ENCODE measurements around the gene TRAPPC6A.

The TRAPPC6A gene

DNA sequence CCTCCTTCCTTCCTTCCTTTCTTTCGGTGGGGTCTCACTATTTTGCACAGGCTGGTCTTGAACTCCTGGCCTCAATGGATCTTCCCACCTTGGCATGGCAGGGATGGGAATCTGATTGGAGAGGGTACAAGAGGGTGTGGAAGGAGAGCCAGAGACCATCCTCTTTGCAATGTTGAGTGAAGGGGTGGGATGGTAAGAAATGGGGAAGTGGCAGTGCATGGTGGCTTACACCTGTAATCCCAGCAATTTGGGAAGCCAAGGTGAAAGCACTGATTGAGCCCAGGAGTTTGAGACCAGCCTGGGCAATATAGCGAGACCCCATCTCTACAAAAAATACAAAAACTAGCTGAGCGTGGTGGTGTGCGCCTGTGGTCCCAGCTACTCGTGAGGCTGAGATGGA is 6.1 kb upstream of the TRAPPC6A start:
- DNase-seq: no peak

DNA sequence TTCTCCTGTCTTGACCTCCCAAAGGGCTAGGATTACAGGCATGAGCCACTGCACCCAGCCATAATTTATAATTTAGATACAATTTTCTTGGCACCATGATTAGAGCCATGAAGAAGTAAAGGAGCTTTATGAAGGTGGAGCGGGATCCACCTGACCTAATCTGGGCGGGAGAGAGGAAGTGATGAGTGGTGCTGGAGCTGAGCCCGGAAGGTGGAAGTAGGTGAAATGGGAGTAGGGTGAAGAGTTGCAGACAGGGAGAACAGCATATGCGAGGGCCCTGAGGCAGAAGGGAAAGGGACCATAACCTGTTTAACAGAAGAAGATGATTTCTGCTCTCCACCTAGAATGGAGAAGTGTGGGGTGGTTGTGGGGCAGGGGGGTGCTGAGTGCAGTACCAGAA is 4.7 kb upstream of the TRAPPC6A start:
- DNase-seq: no peak

DNA sequence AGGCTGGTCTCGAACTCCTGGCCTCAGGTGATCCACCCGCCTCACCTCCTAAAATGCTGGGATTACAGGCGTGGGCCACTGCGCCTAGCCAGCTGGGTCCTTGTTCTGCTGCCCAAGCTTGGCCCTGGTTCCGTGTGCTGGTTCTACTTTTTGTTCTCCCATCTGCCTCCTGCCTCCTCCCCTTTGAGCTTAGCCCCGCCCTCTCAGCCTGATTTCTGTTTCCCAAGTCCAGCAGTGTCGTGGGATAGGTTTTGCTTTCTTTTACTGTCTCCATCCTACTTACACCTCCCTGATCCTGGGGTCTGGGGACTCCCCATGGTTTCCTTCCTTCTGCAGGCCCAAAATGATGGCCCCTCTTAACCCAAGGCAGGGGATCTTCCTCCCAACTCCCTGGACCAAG is 2.9 kb upstream of the TRAPPC6A start:
- no peak for DNase-seq

DNA sequence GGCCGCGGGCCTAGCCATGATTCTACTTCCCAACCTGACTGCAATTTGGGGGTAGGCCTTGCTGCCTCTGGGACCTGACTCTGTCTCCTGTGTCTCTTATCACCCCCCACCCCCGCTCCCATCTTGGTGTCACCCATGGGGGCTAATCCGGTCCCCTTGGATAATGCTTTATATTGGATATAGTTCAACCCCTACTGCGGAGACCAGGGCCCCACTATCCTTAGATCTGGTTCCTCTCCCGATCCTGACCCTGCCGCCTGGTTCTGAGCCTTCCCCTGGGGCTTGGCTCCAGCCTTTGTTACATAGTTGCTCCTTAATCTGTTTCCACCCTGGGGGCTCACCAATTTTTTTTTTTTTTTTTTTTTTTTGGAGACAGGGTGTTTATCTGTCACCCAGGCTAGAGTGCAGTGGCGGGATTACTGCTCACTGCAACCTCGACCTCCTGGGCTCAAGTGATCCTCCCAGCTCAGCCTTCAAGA is 1.9 kb upstream of the TRAPPC6A start:
- no peak for DNase-seq

DNA sequence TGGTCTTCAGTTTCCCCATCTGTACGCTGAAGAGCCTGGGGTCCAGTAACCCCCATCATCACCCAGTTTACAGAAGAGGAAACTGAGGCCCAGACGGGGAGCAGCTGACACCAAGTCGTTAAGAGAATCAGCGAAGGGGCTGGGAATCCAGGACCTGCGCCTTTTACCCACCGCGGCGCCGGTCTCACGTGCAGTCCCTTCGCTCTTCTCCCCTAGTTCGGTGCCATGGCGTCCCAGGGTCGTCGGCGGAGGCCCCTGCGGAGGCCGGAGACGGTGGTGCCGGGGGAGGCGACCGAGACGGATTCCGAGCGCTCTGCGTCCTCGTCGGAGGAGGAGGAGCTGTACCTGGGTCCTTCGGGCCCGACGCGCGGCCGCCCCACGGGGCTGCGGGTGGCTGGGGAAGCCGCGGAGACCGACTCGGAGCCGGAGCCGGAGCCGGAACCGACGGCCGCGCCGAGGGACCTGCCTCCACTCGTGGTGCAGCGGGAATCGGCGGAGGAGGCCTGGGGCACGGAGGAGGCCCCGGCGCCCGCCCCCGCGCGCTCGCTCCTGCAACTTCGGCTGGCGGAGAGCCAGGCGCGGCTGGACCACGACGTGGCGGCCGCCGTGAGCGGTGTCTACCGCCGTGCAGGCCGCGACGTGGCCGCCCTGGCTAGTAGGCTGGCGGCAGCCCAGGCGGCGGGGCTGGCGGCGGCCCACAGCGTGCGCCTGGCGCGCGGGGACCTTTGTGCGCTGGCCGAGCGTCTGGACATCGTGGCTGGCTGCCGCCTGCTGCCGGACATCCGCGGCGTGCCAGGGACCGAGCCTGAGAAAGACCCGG is 1.2 kb upstream of the TRAPPC6A start:
- DNase-seq: no peak

DNA sequence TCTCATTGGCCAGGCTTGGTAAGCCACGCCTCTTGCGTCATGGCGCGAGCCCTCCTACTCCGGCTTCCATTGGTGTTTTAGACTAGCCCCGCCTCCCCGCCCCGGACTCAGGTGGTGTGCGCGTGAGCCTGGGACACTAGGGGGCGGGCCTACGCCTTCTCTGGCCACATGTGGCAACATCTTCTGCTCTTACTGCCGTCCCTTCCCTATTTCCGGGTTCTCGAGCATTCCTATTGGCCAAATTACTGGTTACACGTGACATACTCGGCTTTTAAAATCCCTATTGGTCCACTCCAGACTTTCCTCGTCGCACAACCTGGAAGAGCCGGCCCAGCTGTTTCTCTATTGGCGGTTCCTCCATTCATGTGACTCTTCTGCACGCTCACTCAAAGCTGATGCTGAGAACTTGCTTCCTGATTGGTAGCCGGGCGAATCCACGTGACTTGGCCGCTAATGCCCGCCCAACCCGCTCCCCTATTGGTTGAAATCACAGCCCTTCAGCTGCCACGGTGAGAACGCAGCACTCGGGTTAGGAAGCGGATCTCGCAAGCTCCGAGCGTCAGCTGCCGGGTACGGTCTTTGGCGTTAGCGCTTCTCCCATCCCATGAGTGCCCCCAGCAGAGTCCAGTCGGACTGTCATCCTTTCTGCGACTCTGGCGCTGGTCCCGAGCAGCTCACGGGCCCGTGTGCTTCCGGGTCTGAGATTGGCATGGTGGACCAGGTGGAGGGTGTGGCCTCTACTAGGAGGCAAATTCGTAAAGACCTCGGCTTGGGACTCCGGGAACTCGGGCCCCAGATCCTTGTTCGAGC is 430 bp upstream of the TRAPPC6A start, which contains the start of gene BLOC1S3:
TSS of gene BLOC1S3 (plus strand) at position 523 of the 810 bp plus-strand sequence. CDS start 513 bp downstream, outside the sequence.
- peak; percentile 100 for DNase-seq

DNA sequence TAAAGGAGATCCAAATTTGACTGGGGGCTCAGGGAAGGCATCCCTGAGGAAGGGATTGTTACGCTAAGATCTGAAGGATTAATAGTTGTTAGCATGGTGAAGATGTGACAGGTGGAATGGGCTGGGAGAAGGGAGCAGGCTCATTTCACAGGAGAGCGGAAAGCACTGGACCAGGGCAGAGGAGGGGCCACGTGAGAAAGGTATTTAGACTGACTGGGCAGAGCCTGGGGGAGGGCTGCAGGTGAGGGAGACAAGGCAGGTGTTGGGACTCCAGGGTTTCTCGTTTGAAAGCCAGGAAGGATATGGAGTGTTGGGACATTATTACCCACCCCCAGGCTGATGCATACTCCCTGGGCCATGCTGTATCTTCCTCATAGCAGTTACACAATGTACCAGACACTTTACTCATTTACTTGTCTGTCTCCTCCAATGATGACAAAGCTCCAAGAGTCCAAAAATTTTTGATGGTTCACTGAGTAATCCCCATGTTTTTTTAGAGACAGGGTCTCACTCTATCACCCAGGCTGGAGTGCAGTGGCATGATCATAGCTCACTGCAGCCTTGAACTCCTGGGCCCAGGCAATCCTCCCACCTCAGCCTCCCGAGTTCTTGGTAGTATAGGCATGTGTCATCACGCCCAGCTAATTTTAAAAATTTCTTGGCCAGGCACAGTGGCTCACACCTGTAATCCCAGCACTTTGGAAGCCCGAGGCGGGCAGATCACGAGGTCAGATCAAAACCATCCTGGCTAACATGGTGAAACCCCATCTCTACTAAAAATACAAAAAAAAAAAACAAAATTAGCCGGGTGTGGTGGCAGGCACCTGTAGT is 2.3 kb downstream of the TRAPPC6A start:
- no peak for DNase-seq

DNA sequence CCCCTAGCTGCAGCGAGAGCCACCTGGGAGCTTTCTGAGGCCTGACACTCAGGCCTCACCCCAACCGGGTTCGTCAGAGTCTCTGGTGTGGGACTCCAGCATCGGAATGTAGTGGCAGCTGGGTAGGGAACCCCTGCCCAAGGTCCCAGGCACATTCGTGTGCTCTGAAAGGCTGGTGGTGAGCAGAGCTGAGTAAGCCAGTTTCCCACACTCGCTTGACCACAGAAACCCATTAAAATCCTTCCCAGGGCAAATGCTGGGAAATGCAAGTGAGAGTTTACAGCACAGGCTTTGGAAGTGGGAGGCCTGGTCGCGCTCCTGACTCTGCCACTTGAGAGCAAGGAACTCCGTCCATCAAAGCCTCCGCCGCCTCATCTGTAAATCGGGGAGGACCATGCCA is 4.2 kb downstream of the TRAPPC6A start:
- no peak for DNase-seq

DNA sequence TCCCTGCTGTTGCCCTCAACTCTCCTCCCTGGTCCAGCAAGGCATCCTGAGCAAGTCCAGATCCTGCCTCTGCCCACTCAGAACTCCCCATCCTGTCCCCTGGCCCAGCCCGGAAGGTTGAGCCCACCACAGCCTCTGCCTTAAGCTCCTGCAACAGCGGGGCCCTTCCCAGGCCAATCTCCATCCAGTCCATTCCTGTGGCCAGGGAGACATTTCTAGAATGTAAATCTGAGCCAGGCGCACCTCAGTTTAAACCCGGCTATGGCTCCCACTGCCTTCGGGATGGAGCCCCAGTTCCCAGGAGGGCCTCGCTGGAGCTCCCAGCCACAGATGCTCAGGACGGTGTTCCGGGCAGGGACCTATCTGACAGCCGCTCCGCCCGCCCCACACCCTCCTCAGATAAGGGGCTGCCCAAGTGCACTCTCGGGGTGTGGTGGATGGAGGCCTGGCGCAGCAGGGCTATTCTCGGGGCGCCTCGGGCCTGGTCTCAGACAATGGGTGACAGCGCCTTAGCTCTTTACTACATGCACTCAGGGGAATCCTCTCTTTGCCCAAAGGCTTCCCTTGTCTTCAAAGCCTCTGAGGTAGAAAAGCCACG is 5.3 kb downstream of the TRAPPC6A start:
- no peak for DNase-seq

DNA sequence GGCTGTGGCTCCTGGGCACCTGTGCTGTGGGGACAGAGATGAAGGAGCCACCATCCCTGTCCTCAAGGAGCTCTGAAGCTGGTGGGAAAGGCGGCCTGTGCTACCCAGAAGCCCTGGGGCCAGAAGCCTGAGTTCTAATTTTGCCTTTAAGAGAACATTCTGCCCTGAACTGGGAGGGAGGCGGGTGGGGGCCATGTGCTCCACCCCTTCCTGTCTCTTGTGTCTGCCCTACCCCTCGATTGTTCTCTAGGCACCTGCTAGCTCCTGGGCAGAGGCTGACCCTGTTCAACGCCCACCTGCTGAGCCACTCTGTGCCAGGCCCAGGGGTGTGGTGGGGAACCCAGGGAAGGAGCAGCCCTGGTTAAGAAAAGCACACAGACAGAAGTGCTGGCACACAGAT is 5.9 kb downstream of the TRAPPC6A start:
- DNase-seq: peak; percentile 76

DNA sequence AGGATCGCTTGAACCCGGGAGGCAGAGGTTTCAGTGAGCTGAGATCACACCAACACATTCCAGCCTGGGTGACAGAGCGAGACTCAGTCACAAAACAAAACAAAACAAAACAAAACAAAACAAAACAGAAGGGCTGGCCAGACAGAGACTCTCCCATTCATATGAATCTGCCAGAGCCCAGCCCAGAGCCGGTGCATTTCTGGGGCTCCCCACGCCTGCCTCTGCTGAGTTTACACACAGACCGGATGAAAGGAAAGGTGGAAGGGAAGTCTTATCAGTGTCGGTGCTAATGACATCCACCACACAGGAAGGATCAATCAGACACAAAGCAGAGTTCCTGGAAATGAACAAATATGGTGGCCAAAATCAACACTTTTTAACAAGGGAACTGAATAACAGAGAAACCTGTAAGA is 6.8 kb downstream of the TRAPPC6A start:
- DNase-seq: no peak

DNA sequence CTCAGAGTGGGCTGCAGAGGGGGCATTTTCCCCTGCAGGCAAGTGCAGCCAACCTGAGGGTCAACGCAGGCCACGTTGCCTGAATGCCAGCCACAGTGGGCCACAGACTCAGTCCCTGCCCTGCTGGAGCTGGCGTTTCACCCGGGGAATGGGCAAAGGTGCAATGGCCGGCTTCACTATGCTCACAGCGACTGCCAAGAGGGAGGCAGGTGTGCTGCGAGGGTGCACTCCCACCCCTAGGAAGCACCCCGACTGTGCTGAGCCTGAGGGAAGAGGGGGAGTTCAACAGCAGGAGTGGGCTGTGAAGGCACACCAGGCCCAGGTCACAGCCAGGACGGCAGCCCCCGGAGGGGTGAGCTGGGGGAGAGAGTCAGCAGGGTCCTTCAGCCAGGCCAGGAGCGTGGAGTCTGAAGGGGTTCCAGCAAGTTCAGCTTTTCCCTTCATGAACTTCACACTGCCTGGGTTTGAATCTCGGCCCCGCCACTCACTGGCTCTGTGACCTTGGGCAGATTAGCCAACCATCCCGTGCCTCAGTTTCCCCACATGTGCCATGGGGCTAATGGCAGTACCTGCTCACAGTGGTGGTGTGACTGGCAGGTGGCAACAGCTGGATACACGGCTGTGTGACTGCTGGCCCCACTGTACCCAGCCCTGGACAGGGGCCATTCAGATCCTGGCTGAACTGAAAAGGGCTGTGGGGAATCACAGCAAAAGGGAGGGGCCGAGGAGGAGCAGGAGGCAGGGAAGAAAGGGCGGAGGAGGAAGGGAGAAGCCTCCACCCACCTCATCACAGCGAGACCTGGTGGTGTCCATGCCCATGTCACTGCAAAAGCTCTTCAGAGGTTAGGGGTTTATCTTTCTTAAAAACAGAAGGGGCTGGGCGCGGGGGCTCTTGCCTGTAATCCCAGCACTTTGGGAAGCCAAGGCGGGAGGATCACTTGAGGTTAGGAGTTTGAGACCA is 7.6 kb downstream of the TRAPPC6A start:
- no peak for DNase-seq

DNA sequence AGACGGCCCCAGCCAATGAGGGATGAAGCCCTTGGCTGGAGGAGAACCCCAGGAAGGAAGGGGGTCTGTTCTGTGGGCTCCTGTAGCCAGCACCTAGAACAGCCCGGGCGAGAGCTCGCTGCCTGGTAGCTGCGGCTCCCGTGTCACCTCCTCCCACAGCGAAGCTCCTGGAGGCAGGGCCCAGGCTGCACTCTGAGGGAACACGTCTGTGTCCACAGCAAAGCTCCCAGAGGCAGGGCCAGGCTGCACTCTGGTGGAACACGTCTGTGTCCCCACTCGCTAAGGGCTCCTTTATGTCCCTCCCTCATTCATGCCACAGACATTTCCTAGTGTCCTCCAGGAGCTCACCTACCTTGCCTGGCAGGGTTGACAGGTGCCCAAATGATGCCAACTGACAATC is 8.4 kb downstream of the TRAPPC6A start:
- DNase-seq: no peak

DNA sequence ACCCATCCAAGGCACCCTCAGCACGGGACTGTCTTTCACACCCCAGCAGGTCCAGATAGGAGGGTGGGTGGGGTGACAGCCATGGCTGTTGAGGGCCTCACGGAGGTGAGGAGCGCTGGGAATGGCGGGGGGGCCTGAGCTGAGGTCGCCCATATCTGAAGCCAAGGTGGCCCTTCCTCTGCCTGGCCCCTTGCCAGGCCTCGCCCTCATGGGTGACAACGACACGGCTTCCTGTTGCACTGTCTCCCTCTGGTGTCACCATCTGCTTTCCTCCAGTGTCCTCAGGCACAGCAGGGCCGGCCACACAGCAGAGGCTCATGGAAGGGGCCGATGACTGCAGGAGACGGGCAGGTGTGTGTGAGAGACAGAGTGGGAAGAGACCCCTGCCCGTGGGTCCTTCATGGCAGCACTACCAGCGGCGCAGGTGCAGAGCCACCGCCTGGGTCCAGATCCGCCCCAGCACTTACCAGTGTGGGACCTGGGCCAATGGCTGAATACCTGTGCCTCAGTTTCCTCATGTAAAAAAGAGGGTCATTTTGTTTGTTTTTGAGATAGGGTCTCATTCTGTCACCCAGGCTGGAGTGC is 9.2 kb downstream of the TRAPPC6A start:
- peak; percentile 85 for DNase-seq

DNA sequence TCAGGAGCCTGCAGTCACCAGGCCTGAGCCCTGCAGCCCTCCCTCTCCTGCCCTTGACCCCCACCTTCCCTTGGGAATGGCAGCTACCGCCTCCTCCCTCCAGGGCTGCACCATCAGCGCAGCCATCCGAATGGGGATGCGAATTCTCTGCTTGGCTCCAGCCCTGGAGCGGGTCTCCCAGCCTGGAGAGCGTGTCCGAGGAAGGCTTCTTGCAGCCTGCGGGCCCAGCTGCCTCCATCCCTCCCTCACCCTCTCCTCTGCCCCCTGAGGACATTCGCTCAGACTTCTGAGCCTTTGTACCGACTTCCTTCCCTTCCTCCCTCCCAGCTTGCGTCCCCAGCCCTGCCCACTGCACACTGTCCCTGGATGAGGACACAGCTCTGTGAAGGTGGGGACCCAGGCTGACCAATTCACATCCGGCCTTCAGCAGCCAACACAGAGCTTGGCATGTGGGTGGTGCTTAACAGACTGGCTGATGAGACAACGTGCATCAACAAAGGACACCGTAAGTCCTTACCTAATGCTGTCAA is 11.2 kb downstream of the TRAPPC6A start:
- DNase-seq: no peak

DNA sequence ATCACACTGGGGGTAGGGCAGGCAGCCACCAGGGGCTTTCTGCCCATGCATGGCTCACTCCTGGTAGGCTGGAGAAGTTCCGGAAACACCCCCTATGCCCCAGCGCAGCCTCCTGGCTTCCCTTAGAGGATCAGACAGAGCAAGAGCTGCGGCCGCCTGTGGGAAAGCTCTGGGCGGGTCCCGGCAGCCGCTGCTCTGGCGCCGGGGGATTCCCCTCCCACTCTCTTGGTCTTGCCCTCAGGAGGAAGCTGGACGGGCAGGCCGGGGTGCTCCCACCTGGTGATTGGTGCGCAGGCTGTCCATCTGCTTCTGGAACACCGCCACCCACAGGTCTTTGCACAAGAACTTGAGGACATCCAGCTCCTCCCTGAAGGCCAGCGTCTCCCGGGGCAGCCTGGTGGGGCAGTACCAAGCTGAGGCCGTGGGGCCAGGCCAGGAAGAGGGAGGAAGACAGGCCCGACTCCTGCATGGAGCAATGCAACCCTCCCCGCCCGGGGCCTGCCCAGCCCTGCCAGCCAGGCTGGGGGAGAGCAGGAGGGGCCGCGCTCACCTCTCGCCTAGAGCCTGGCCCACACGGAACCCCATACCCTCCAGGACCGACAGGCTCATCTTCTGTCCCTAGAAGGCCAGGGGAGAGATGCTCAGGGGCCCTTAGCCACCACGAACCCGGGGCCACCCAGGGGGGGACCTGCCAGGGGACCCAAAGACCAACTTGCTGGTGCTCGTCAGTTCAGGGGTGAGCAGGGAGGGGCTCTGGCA is 13.3 kb downstream of the TRAPPC6A start:
- no peak for DNase-seq

DNA sequence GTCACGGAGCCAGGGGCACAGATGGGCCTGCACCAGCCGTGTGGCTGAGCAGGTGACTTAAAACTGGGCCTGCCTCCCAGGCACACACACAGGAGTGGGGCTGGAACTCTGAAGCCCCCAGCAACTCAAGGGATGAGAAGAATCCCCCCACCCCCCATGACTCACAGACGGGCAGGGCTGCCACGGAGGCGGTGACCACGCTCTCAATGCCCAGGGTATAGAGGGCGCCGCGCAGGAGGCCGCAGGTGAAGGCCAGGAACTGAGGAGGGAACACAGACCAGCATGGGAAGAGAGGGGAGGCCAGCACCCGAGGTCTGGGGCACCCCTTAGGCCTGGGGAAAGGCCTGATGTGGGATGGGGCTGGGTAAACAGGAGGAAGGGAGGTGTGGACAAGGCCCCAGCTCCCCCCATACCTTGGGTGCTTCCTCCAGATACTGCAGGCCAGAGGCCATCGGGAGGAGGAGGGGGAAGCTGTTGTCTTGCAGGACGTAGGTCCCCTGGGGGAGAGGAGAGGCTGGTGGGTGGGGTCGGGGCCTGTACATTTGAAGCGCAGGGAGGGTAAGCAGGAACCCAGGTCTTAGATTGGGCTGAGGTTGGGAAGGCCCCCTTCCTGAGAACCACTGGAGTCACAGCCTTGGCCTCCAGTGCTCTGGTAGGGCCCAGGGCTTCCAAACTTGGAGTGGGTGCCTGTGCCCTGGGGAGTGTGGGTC is 14.1 kb downstream of the TRAPPC6A start:
- DNase-seq: no peak

DNA sequence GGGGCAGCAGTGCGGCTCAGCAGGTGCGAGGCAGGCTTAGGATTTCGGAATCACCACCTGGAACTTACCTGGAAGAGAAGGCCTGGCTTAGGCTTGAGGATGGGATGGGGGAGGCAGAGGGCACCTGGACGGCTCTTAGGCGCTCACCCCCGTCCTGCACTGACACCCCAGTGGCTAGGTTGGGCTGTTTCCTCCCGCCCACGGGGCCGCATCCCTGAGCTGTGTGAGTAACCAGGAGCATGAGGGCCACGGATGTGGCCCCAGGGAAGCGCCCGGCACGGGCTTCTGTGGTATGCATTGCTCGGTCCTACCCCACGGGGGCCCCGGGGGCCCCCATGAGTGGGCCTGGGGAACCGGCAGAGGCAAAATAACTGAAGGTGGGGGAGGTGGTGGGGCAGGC is 14.9 kb downstream of the TRAPPC6A start:
- no peak for DNase-seq

DNA sequence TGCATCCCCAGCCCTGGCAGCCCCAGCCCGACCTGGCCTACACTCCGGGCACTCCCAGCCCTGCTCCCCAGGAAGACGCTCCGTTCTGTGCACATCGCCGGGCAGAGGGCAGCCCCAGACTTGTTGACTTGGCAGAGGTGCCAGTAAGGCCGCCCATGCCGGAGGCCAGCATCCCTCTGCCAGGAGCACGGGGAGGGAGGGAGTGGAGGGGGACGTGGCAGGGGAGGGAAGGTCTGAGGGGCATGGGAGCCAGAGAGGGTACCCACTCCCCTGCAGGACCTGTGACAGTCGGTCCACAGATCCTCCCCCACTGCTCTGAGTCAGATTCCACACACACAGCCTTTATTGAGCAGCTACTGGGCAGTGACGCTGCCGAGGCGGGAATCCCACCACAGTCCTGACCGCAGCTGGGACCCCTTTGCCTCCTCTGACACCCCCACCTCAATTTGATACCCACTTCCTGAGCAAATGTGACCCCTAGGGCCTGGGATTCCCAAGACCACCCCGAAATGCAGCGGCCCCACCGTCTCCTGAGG is 15.4 kb downstream of the TRAPPC6A start:
- DNase-seq: no peak
